LNCaP clone FGC (cell line): ENCODE results near the gene SCMH1.

Experiments
- DNase-seq: peaks from one replicate; pipeline ENCODE4 v3.0.0-alpha.2; 2011; ENCODE audit warnings: low read depth
- H3K4me3 ChIP-seq: 2 replicates; pipeline ENCODE4 v1.5.1; 2011; ENCODE audit warnings: mild to moderate bottlenecking, low read depth, low read length, control low read depth
- TF ChIP-seq, protein P1 (sequence below): IDR thresholded peaks from 2 replicates; pipeline ENCODE4 v1.5.1; 2012; ENCODE audit warnings: mild to moderate bottlenecking; ENCODE audit not compliant: control insufficient read depth, insufficient read depth; ENCODE audit errors: extremely low read depth

Gene SCMH1

DNA sequence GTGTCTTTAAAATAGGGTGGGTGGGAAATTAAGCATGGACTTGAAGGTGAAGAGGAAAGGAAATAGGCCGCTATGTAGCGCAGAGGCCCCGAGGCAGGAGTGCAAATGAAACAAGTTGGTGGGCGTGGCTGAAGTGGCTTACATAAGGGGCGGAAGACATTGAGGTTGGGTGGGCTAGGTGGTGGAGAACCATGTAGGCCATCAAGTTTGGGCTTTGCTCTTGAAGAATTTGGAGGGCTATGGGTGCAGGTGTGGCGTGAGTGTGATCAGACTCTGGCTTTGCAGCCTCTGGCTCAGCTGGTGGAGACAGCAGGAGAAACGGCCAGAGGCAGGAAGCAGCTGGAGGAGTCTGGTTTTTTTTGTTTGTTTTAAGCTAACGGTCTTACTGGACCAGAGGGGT lies 227.2 kb downstream of the SCMH1 start:
- H3K4me3 ChIP-seq: no peak overlapping the region
- no peak for DNase-seq
- TF ChIP-seq, protein P1, sequence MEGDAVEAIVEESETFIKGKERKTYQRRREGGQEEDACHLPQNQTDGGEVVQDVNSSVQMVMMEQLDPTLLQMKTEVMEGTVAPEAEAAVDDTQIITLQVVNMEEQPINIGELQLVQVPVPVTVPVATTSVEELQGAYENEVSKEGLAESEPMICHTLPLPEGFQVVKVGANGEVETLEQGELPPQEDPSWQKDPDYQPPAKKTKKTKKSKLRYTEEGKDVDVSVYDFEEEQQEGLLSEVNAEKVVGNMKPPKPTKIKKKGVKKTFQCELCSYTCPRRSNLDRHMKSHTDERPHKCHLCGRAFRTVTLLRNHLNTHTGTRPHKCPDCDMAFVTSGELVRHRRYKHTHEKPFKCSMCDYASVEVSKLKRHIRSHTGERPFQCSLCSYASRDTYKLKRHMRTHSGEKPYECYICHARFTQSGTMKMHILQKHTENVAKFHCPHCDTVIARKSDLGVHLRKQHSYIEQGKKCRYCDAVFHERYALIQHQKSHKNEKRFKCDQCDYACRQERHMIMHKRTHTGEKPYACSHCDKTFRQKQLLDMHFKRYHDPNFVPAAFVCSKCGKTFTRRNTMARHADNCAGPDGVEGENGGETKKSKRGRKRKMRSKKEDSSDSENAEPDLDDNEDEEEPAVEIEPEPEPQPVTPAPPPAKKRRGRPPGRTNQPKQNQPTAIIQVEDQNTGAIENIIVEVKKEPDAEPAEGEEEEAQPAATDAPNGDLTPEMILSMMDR: no peak

- TF ChIP-seq, protein P1: no peak
- DNase-seq: no peak
- H3K4me3 ChIP-seq: no peak overlapping the region
These were observed 228.3 kb downstream of the SCMH1 start for GRCh38 chr1:41013796-41014195.

DNA sequence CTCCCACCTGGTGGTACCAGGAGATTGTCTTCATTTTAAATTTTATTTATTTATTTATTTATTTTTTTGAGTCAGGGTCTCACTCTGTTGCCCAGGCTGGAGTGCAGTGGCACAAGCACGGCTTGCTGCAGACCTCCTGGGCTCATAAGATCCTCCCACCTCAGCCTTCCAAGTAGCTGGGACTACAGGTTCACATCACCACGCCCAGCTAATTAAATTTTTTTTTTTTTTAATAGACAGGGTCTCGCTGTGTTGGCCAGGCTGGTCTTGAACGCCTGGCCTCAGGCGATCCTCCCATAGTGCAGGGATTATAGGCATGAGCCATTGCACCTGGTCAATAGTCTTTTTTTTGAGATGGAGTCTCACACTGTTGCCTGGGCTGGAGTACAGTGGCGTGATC lies 229.1 kb downstream of the SCMH1 start:
- TF ChIP-seq, protein P1: no peak
- DNase-seq: no peak

DNA sequence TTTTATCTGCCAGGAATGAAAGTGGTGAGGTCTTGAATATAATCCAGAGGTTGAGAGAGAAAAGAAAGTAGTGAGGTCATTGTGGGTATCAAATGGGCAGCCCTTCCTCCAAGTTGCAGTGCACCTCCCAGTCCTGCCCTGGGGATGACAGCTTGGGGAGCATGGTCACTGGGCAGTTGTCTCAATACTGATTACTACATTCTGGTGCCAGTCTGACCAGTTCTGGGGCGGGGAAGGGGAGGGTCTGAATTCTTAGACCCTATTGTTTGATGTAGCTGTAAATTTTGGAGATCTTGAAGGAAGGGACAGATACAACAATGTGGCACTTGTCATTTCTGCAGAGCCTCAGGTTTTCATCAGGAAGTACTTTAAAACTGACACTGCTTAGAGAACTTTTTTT lies 231.8 kb downstream of the SCMH1 start:
- TF ChIP-seq, protein P1: no peak
- H3K4me3 ChIP-seq: no peak overlapping the region
- no peak for DNase-seq

More for the DNA sequence above, 229.1 kb downstream of the SCMH1 start:
- H3K4me3 ChIP-seq: no peak overlapping the region

- no peak overlapping the region for H3K4me3 ChIP-seq
- DNase-seq: no peak
- TF ChIP-seq, protein P1: no peak
These were observed 232.6 kb downstream of the SCMH1 start for GRCh38 chr1:41009466-41009865.

DNA sequence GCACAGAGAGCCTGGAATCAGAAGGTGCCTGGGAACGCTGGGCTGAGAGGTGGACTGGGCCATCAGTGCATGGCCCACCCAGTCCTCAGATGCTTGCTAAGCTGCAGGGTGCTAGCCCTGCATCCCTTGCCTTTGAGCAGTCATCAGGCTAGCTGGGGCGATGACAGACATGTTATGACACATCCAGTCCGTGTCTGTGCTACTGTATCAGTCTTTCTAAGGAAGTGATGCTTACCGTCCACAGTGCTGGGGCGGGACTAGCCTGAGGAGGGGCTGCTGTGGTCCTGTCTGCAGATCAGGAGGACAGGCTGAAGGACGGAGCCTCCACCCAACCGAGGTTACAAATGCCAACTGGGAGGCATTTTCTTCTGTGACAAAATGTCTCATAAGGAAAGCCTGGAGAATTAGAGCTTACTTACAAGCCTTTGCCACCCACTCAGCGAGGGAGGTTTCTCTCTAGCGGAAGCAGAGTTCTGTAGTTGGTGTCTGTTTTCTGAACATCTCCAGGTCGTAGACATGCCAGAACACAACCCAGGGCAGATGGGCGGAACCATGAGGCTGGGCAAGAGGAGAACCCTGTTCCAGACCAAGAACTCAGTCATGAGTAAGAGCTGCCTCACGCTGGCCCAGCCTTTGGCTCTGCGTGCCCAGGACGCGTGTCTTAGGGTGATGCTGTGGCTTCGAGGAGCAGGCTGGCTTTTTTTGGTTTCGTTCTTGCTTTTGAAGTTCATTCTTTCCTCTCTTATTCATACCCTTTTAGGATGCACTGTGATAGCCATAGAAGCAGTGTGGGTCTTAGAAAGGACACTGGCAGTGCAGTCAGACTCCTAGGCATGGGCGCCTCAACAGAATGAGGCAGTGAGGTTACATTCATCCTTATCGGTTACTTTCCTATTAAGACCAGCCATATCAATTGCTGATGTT lies 234.9 kb downstream of the SCMH1 start:
- no peak overlapping the region for H3K4me3 ChIP-seq
- TF ChIP-seq, protein P1: no peak
- no peak for DNase-seq
